Activated naive CD4-positive, alpha-beta T cell (primary cell): Measurements from ENCODE around the gene DENND1A.
"Not testable (repeated sequence)": the region's sequence is repeated elsewhere in the genome, so short reads cannot be mapped to it uniquely, and the experiment has no call there.

Experiments
- DNase-seq, 4 experiments: peaks; one replicate each; lab custom pipeline; 2025; lab: John Stamatoyannopoulos, UW

Gene DENND1A

DNA sequence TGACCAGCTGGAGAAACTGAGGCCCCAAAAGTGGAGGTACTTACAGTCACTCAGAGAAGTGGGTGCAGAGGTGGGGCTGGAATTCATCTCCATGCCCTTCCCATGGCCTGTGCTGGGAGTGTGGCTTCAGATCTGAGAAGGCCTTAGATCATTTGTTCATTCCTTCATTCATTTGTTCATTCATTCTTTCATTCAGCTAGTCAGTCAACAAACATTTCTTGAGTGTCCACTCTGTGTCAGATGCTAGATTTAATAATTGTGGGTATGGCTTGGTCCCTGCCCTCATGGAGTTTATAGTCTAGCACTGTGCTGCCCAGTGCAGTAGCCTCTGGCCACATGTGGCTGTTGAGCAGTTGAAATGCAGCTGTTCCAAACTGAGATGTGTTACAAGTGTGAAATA, 593.0 kb downstream of the DENND1A start:
- DNase-seq: no peak

DNA sequence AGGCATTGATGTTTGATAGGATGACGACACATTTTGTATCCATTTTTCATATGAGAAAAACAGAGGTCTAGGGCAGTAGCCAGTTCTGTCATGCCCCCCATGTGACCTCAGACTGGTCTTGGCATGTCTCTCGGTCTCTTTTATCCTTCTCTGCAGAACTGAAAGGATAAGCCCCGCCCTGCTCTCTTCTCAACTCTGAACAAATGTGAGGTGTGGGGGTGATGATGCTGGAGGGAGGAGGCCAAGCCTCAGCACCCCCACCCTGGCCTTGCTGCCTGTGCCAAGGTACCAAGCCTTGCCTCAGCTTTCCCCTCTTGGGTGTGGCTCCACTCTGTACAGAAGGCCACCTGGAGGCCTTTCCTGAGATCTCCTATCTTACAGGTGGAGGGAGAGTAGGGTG, 593.5 kb downstream of the DENND1A start:
- no peak for DNase-seq

DNA sequence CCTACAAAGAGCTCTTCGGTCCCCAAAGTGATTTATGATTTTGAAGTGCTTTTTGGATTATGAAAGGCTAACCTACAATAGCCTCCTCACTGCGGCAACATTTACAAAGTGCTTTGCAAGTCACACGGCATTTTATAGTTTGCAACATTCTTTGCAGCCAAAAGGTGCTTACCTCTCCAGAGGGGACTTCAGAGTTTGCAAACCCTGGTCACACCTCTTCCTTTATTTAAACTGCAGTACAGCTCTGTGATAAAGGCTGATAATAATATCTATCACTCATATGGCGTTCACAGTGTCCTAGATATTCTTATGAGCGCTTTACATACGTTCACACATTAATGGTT, 594.0 kb downstream of the DENND1A start:
- DNase-seq: no peak

DNA sequence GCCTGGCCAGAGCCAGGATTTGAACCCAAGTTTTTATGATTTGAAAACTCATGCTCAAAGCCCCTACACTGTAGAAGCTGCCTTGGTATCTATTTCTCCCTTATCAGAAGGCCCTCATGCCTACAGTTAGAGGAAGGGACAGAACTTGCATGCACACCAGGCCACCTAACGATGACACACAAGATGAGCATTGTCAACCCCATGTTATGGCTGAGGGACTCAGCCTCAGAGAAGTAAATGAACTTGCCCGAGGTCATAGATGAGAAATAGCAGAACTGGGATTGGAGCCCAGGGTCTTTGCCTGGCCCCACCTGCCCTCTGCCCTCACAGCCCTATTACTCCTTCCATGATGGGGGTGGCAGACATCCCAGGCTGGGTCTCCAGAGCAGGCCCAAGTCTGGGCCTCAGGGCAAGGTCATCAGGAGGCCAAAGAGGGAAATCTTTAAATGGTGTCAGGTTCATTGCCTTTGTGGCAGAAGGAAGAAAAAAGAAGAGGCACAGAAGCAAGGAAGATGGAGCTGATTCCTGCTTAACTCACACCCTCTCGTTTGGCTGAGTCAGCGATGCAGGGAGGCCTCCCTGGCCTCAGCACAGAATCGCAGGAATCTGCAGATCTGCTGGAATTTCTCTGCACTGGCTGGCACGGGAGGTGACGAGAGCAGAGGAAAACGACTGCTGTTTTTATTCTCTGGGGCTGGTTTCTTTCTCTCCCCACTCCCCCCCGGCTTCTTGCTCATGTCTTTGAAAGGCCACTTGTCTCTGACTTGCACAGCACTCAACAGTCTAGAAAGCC, 594.5 kb downstream of the DENND1A start:
- no peak for DNase-seq

DNA sequence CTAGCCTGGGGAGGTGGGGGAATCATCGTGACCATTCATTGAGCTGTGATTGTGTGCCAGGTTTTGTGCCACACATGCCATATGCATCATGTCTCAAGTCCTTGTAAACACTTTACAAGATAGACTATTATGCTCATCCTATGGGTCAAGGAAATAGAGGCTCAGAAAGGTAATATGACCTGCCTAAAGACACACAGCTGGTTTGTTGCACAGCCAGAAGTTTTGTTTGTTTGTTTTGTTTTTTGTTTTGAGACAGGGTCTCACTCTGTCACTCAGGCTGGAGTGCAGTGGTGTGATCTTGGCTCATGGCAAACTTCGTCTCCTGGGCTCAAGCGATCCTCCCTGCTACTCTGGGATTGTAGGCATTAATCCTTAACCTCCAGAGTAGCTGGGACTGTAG, 595.3 kb downstream of the DENND1A start:
- DNase-seq: no peak

DNA sequence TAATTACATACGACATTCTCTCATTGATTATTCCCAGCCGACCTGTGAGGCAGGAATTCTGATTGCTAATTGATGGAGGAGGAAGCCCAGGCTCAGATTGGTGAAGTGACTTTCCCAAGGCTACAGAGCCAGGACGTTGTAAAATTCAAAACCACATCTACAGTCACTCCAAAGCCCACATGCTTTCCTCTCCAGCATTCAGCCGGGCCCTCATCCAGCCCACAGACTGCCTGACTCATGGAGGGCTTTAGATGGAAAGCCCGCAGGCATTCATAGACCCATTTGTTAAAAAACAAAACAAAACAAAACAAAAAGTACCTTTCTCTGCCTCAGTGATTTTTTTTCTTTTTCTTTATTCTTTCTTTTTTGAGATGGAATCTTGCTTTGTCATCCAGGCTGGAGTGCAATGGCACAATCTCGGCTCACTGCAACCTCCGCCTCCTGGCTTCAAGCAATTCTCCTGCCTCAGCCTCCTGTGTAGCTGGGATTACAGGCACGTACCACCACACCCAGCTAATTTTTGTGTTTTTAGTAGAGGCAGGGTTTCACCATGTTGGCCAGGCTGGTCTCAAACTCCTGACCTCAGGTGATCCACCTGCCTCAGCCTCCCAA, 596.8 kb downstream of the DENND1A start:
- DNase-seq: not testable (repeated sequence)

DNA sequence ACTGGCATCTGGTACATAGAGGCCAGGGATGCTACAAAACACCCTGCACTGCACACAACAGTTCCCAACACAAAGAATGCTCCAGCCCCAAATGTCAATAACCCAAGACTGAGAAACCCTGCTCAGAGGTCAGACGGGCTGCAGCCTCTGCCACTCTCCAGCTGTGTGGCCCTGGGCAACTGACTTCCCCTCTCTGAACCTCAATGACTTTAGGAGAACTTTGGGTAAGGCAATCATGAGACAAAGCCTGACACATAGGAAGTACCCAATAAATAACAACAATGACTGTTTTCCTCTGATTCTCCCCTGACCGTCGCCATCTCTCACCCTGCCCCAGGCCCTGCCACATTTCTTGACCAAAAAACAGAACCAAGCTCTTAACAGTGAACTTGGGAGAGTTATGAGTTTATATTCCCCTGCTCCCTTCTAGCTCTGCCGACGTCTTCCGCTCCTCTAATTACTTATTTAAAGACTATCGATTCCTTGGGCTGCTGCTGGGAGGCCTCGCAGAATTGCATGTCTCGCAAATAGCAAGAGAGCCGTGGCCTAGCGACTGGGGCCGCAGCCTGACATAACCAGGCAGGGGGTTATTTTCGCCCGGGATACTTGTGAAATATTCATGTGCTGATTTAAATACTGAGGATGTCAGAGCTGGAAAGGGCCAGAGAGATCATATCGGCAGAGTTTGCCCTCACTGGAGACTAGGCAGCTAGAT, 598.4 kb downstream of the DENND1A start:
- DNase-seq: no peak
